Retina (tissue), 1 donor: Measurements from ENCODE around the gene HIP1.
A peak's percentile ranks its signal among the peaks of the same experiment; 100 is the strongest.
"Not testable (repeated sequence)": the region's sequence is repeated elsewhere in the genome, so short reads cannot be mapped to it uniquely, and the experiment has no call there.

Source experiments
- DNase-seq: peaks from one replicate; pipeline ENCODE4 v3.0.0-alpha.2; 2016

Gene HIP1

GRCh38 chr7:75738975-75739795, 444 bp upstream of the HIP1 start:
- DNase-seq, result peak; percentile 92

GRCh38 chr7:75737856-75738603, 711 bp downstream of the HIP1 start:
- DNase-seq, result no peak

GRCh38 chr7:75735581-75736350, 3.0 kb downstream of the HIP1 start:
- DNase-seq, result no peak

GRCh38 chr7:75734586-75735458, 3.9 kb downstream of the HIP1 start:
- DNase-seq, result no peak

DNA sequence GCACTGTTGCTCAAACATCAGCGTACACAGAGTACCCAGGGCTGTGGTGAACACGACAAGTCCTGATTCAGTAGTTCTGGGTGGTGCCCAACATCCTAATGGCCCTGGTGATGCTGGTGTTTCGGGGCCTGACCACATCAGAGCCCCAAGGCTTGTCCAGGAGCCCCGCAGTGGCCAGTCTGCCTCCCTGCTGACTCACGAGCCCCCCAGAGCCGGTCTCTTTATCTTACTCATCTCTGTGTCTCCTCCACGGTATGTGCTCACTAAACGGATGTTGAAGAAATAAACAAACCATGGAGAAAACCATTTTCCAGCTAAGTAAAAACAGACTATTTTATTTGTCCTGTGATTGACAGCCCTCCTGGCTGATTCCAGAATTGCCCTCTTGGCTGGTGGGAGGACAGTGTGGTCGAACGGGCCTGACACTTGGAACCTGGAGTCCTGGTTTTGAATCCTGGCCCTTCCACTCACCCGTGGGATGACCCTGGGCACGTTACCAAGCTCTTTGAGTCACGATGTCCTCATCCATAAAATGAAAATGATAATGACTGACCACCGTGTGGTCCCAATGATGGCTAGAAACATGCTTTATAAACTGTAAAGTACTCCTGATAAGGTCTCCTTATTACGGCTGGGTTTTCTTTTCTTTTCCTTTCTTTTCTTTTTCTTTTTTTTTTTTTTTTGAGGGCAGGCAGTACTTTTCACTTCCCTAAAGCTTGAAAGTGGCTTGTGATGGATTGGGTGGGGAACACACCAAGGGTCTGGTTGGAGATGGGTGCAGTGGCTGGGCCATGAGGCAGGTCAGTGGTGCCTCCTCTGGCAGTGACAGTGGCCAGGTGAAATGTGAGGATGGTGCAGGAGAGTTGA, 5.7 kb downstream of the HIP1 start:
- DNase-seq, result no peak

- no peak for DNase-seq
These were observed 6.7 kb downstream of the HIP1 start for GRCh38 chr7:75732016-75732521.

GRCh38 chr7:75729851-75730274, 8.9 kb downstream of the HIP1 start:
- DNase-seq, result no peak

DNA sequence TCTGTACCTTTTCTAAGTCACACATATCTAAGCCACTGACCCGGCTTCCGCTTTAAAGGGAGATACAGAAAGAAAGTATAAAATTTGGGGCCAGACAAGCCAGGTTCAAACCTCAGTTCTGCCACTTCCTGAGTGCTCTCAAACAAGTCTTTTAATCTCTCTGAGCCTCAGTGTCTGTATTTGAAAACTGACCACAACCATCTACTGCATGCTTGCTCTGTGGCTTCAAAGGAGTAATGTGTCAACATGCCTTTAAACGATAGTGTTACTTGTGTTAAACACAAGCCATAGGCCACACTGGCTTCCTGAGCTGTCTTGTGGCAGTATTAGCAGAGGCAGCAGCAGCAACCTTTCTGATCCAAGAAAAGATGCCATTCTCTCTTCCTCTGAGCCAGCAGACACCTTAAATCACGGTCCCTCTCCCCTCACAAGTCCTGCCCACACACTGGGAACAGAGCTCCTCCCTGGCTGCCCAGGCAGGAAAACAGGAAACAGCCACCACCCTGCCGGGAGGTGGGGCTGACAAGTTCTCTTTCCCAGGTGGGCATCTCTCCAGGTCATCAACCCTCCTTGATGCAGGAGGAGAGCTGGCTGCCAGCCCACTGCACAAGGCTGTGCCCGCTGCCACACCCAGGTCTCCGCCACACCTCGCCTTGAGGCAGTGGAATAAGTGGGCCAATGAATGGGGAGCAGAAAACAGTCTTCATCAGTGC, 10.7 kb downstream of the HIP1 start:
- no peak for DNase-seq

GRCh38 chr7:75727351-75727750, 11.4 kb downstream of the HIP1 start:
- DNase-seq, result not testable (repeated sequence)

- no peak for DNase-seq
These were observed 13.4 kb downstream of the HIP1 start for GRCh38 chr7:75725306-75725705.

GRCh38 chr7:75723444-75723843, 15.3 kb downstream of the HIP1 start:
- DNase-seq, result no peak

- DNase-seq, result no peak
These were observed 16.4 kb downstream of the HIP1 start for GRCh38 chr7:75722373-75722772.

GRCh38 chr7:75721922-75722321, 16.8 kb downstream of the HIP1 start:
- DNase-seq, result not testable (repeated sequence)

DNA sequence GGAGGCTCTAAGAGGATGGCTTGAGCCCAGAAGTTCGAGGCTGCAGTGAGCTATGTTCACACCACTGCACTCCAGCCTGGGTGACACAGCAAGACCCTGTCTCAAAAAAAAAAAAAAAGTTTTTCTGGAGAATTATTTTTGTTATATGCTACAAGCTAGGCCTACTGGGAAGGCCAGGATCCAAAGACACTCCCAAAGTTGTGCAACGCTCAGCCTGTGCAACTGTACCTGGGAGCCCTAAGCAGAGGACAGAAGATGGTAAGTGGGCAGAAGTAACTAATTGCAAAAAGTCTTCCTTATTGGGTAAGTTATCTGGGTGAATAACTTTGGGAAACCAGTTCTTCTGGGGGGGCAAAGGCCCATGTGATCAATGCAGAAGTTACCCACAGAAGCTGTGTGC, 17.3 kb downstream of the HIP1 start:
- no peak for DNase-seq

GRCh38 chr7:75719626-75720025, 19.1 kb downstream of the HIP1 start:
- no peak for DNase-seq

DNA sequence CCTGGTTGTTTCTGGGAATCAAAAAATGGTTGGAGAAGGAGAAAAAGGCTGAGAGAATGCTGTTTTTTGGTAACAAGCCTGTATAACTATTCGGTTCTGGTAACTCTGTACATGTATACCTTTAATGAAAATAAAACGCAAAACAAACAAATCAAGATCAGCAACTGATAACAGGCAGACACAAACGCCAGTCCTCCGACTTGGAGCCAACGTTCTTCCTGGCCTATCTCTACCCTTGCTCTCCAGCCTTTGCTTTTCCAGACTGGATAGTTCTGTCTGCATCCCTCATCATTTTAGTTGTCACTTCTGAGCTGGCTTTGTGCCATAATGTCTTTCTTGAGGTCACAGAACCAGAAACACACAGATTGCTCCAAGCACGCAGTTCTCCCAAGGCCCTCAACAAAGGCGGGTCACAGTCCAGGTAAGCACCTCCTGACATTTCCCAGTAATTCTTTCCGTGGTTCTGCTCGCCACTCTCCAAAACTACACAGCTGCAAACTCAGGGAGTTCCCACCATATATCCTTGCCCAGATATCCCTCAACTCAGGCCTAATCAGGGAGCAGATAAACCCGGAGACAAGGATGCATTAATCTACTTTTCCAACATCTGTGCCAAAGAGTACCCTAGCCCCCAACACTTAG, 20.2 kb downstream of the HIP1 start:
- no peak for DNase-seq

DNA sequence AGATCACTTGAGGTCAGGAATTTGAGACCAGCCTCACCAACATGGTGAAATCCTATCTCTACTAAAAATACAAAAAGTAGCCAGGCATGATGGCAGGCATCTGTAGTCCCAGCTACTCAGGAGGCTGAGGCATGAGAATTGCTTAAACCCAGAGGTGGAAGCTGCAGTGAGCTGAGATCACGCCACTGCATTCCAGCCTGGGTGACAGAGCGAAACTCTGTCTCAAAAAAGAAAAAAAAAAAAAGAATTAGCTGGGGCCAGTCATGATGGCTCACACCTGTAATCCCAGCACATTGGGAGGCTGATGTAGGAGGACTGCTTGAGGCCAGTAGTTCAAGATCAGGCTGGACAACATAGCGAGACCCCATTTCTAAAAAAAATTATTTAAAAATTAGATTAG, 21.0 kb downstream of the HIP1 start:
- not testable (repeated sequence) for DNase-seq

- DNase-seq, result no peak
These were observed 21.6 kb downstream of the HIP1 start for GRCh38 chr7:75716992-75717626.

GRCh38 chr7:75715864-75716263, 22.9 kb downstream of the HIP1 start:
- DNase-seq, result no peak
